ENCODE data around the gene SMYD3.

SMYD3 gene

GRCh38 chr1:246261639-246262038 lies 245.4 kb downstream of the SMYD3 start:
- DNase-seq, result no peak

DNA sequence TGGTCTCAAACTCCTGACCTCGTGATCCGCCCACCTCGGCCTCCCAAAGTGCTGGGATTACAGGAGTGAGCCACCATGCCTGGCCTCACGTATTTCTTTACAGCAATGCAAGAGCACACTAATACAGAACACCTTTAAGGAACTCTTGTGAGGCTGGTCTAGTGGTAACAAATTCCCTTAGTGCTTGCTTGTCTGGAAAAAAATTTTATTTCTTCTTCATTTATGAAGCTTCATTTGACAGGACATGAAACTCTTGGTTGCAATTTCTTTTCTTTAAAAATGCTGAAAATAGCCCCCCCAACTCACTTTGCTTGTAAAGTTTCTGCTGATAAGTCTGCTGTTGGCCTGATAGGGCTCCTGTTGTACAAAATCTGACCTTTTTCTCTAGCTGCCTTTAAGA lies 248.8 kb downstream of the SMYD3 start:
- DNase-seq, result no peak

DNA sequence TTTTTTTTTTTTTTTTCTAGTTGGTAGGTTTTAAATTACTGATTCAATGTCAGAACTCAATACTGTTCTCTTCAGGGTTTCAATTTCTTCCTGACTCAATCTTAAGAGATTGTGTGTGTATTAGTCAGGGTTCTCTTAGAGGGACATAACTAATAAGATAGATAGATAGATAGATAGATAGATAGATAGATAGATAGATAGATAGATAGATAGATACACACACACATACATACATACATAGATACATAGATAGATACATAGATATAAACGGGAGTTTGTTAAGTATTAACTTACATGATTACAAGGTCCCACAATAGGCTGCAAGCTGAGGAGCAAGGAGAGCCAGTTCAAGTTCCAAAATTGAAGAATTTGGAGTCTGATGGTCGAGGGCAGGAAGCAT lies 251.3 kb downstream of the SMYD3 start:
- DNase-seq, result no peak

GRCh38 chr1:246254854-246255253 lies 252.2 kb downstream of the SMYD3 start:
- DNase-seq, result no peak

DNA sequence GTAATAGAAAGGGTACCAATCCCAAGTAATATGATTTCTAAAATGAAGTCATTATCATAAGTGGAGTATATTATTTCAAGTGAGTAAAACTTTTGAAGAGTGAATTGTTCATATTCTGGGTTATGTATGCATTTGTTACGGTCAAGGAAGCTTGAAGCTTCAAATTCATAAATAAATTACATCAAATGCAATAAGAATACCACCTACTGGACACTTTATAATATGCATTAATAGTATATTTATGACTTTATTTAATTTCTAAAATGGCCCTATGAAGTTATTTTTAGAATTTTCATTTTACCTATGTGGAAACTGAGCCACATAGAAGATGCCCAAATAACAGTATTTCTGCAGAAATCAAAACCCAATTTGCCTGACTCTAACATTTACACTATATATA lies 260.6 kb downstream of the SMYD3 start:
- DNase-seq, result no peak

DNA sequence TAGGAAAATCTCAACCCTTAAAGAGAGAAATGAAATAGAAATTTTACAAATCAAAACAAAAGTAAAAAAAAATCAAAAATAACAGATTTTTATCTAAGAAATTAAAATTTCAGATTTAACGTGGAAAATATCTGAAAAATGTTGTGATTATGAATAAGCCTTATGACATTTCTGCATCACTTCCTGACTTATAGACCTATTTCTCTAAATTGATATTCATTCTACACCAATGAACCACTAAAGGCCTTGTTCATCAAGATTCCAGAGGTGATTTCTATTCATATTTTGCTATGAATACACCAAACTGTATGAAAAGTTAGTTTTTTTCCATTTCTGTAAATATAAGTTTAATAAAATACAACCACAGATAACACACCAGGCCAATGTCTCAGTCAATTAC lies 261.5 kb downstream of the SMYD3 start:
- DNase-seq, result no peak

DNA sequence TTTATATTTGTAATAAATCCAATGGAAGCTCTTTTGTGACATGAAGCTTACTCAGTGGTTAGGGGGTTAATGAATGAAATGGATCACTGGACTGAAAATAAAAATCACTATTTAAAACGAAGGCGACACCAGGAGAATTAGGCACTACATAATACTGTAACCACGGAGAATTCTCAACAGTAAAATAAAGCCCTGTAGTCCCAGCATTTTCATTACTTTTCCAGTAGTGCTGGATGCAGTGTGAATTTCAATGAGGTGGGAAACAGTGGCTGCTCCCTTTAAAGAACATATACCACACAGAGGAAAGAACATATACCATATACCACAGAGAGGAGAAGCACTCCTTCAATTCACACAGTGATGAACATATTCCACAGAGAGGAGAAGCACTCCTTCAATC lies 275.0 kb downstream of the SMYD3 start:
- DNase-seq, result no peak

GRCh38 chr1:246226041-246226440 lies 281.0 kb downstream of the SMYD3 start:
- DNase-seq, result no peak

GRCh38 chr1:246221485-246222255 lies 285.4 kb downstream of the SMYD3 start:
- no peak for DNase-seq

- DNase-seq, result no peak
These were observed 286.5 kb downstream of the SMYD3 start for GRCh38 chr1:246220495-246221065.

GRCh38 chr1:246219508-246220030 lies 287.5 kb downstream of the SMYD3 start:
- peak; percentile 4 for DNase-seq

DNA sequence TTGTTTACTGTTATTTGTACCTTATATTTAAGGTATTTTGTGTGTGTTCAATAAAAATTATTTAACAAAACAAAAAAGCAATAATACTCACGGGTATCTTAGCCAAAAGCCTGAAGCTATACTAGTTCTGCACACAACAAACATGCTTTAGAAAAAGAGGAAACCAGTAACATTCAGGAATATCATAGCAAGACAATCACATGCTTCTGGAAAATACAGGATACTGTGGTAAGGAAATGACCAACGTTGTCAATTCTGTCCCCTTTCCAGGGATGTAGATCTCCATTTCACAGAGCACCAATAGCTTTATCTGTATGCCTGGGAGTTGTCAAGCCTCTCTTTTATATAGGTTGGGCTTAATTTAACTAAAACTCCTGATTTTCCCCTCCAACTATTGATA lies 288.4 kb downstream of the SMYD3 start:
- no peak for DNase-seq

GRCh38 chr1:246216906-246217305 lies 290.2 kb downstream of the SMYD3 start:
- DNase-seq, result no peak

- no peak for DNase-seq
These were observed 291.6 kb downstream of the SMYD3 start for GRCh38 chr1:246215510-246215903.

- DNase-seq, result no peak
These were observed 292.2 kb downstream of the SMYD3 start for GRCh38 chr1:246214708-246215509.

DNA sequence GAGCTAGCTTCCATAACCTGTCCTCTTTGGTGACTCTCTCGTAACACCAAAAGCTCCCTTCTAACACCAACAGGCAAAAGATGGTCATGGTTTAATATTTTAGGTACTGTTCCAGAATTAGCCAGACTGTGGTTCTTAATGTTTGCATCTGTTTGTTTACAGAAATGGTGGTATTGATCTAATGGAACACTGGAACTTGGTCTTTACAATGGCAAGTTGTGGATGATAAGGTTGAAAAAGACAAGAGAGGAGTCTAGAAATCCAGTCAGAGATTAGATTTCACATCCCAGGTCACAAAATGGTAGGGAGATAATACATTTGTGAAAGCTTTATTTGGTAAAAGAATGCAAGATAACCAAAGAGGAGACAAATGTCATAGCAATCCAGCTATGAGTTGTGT lies 293.1 kb downstream of the SMYD3 start:
- no peak for DNase-seq

DNA sequence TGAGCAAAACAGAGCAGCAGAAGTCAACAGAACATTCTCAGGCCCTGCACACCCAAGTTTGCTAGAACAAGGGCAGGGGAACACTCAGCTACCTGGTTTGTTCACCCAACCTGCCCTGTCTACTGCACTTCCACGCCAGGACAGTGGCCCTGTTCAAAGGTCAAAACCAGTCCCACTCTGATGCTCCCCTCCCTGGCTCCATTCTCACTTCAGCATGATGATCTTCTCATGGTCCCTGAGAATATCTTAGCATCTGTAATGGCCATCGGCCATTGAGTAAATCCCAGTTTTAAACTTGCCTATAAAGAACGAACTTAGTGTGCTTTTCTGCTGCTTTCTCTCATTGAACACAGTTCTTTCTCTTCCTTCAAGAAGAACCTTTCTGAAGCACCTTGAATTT lies 293.6 kb downstream of the SMYD3 start:
- DNase-seq, result no peak

DNA sequence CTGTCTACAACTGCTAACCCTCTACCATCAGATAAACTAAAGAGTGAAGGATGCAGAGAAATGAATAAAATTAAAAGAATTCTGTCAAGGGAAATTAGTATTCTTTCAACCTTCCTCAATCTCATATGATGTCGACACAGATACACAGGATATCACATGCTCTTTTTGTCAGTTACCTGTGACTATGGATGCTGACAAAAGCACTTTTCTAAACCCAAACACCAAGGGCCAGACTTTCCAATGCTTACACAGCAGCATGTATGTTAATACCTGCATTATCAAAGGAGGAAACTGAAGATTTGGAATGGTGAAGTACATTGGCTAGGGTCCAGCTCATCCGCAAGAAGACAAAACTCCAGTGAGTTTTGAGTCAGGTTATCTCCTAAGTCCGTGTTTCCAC lies 294.0 kb downstream of the SMYD3 start:
- no peak for DNase-seq

DNA sequence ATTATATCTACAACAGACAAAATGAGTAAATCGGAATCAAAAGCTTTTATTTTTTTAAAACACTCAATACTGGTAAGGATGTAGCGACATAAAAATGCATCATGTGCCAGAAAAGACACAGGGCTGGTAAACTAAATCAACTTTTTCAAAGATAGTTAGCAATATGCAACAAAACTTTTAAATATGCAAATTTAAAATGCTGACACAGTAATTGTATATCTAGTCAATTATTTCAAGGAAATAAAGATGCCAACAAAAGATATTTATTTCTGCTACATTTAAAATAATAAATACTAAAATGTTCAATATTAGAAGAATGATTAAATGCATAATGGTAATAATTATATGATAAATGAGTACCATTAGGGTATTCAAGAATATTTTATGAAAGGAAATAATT lies 295.1 kb downstream of the SMYD3 start:
- no peak for DNase-seq

DNA sequence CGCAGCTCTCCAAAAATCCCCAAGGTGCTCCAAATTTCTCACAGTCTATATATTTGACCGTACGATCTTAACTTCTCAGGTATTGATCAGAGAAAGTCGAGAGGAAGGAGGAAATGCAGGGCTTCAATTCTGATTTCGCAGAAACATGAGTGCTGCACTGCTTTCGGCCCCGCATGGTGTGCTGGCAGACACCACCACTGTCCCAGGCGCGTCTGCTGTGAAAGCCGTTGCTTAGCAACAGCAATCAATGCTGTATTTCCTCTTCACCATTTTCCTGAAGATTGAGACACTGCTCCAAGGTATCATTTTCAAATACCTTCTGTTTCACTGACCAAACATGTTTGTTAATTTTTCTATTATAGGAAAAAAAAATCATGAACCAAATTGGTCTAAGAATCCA lies 296.3 kb downstream of the SMYD3 start:
- peak; percentile 19 for DNase-seq

DNA sequence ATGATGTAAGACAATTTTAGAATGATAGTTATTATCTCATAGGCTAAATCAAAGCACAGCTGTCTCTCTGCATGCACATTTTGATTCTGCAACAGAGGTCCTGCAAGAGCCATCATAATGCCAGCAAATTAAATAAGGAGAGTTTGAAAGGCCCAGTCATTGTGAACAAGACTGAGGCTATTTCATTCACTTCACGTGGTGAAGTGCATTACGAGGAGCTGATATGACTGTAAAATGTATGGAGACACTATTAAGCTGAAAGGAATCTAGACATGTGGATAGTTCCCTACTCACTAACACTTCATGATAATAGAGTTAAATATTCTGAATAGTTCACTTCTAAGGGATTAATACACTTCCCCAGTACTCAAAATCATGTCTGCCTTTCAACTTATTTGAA lies 299.0 kb downstream of the SMYD3 start:
- DNase-seq, result no peak

- no peak for DNase-seq
These were observed 303.9 kb downstream of the SMYD3 start for GRCh38 chr1:246203180-246203579.

DNA sequence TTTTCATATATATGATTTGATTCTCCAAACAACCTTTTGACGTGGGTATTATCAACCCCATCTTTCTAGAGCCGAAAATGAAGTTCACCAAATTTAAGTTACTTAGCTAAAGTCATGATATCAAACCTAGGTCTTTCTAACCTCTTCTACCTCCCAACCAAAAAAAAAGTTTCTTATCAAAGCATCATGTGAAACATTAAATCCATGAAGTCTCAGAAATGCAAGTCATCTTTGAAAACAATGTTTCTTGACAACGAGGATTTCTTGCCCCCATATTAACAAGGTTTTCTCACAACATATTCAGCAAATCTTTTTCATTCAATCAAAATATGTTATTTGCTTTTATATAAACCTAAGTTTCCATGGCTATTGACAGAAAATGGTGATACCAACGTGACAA lies 306.3 kb downstream of the SMYD3 start:
- DNase-seq, result no peak

GRCh38 chr1:246200225-246200624 lies 306.9 kb downstream of the SMYD3 start:
- DNase-seq, result no peak

Measured in NCI-H2171 (cell line).